HG03565 (cell line): ENCODE data around the gene GDPD4.

Source experiments
- ATAC-seq: cut with Tn5 transposase; IDR thresholded peaks from one replicate; pipeline ENCODE4 v1.9.1; 2021; ENCODE audit warnings: mild to moderate bottlenecking, moderate library complexity; ENCODE audit not compliant: unreplicated experiment

The GDPD4 gene

GRCh38 chr11:77299528-77299993 lies 1.9 kb downstream of the GDPD4 start:
- ATAC-seq = no peak

GRCh38 chr11:77294040-77294439 lies 7.4 kb downstream of the GDPD4 start:
- ATAC-seq = no peak

- ATAC-seq = no peak
Measured at GRCh38 chr11:77289737-77290136, 11.7 kb downstream of the GDPD4 start.

GRCh38 chr11:77287615-77288273 lies 13.7 kb downstream of the GDPD4 start:
- ATAC-seq = no peak

- ATAC-seq = no peak
Measured at GRCh38 chr11:77287136-77287535, 14.3 kb downstream of the GDPD4 start.

GRCh38 chr11:77284476-77285468 lies 16.7 kb downstream of the GDPD4 start:
- ATAC-seq = no peak

- ATAC-seq = no peak
Measured at GRCh38 chr11:77283101-77283500, 18.4 kb downstream of the GDPD4 start.

- no peak for ATAC-seq
Measured at GRCh38 chr11:77278595-77279506, 22.6 kb downstream of the GDPD4 start.

- no peak for ATAC-seq
Measured at GRCh38 chr11:77276271-77276670, 25.2 kb downstream of the GDPD4 start.

GRCh38 chr11:77270921-77271320 lies 30.6 kb downstream of the GDPD4 start:
- ATAC-seq = no peak

- ATAC-seq = no peak
Measured at GRCh38 chr11:77269484-77270123, 31.9 kb downstream of the GDPD4 start.

- no peak for ATAC-seq
Measured at GRCh38 chr11:77267962-77268361, 33.5 kb downstream of the GDPD4 start.

GRCh38 chr11:77266766-77267165 lies 34.7 kb downstream of the GDPD4 start:
- no peak for ATAC-seq

GRCh38 chr11:77262803-77263202 lies 38.7 kb downstream of the GDPD4 start:
- no peak for ATAC-seq

- no peak for ATAC-seq
Measured at GRCh38 chr11:77259641-77260040, 41.8 kb downstream of the GDPD4 start.

GRCh38 chr11:77253690-77254089 lies 47.8 kb downstream of the GDPD4 start:
- ATAC-seq = no peak

- no peak for ATAC-seq
Measured at GRCh38 chr11:77252555-77253270, 48.8 kb downstream of the GDPD4 start.

- ATAC-seq = no peak
Measured at GRCh38 chr11:77250881-77251640, 50.4 kb downstream of the GDPD4 start.

GRCh38 chr11:77249427-77249826 lies 52.1 kb downstream of the GDPD4 start:
- no peak for ATAC-seq
